ENCODE data around the gene PELO. TPM values are rescaled to one million over a fixed set of nuclear protein-coding genes. Genes with fewer than 3 reads are reported as not detected.

Gene PELO
- polyA plus RNA-seq, 1 donor: 14.1 TPM

Other genes starting within 250 kb of the PELO start
- 30.8 TPM for gene ITGA1, start within 50 bp of the PELO start, polyA plus RNA-seq
- gene ITGA2, start 201.4 kb downstream of the PELO start, polyA plus RNA-seq: 13.7 TPM